ENCODE data around the gene FOXD2.

Gene FOXD2

DNA sequence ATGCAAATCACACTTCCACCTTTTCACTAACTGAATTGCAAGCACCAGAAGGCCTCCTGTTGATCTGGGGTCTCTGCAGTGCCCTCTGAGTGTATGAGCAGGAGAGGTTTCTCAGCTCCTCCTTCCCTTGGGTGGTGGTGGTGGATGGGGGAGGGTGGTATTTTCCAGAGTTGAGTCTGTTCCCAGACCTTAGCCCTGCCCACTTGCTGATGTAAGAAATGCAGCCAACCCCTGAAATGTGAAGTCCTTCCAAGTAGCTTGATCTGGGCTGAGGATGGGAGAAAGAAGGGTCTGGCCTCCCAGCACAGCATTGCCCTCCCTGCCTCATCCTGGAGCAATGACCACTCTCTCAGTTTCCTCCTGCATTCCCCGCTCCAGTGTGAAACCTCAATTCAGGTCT is 6.3 kb upstream of the FOXD2 start:
- no peak overlapping the region for H2AFZ ChIP-seq (ENCODE audit: low read length)
- peaks cover 51% of the 10 kb centered on the region for H3K79me2 ChIP-seq (ENCODE audit: insufficient read depth, low read length)
- H3K4me3 ChIP-seq (ENCODE audit: low read length, poor library complexity, severe bottlenecking): peak overlapping the region; percentile 36
- H3K9me3 ChIP-seq (ENCODE audit: insufficient read depth, low read depth, low read length): no peaks in the 10 kb centered on the region
- no peak for TF ChIP-seq EZH2phosphoT487 (IDR thresholded peaks at IDR 0.05; ENCODE audit: borderline replicate concordance)
- TF ChIP-seq, protein P1, sequence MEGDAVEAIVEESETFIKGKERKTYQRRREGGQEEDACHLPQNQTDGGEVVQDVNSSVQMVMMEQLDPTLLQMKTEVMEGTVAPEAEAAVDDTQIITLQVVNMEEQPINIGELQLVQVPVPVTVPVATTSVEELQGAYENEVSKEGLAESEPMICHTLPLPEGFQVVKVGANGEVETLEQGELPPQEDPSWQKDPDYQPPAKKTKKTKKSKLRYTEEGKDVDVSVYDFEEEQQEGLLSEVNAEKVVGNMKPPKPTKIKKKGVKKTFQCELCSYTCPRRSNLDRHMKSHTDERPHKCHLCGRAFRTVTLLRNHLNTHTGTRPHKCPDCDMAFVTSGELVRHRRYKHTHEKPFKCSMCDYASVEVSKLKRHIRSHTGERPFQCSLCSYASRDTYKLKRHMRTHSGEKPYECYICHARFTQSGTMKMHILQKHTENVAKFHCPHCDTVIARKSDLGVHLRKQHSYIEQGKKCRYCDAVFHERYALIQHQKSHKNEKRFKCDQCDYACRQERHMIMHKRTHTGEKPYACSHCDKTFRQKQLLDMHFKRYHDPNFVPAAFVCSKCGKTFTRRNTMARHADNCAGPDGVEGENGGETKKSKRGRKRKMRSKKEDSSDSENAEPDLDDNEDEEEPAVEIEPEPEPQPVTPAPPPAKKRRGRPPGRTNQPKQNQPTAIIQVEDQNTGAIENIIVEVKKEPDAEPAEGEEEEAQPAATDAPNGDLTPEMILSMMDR (conservative IDR thresholded peaks at IDR 0.05; ENCODE audit: low read length): no peak
- H3K4me2 ChIP-seq (ENCODE audit: low read depth, low read length, poor library complexity, severe bottlenecking): peak overlapping the region; percentile 96
- H3K9ac ChIP-seq (ENCODE audit: low read depth, low read length, poor library complexity, severe bottlenecking): no peak overlapping the region
- H3F3A ChIP-seq (ENCODE audit: low read depth): no peaks in the 10 kb centered on the region
- H4K20me1 ChIP-seq (ENCODE audit: insufficient read depth, low read length, poor library complexity, severe bottlenecking): peaks cover 20% of the 10 kb centered on the region
- H3K4me1 ChIP-seq (ENCODE audit: insufficient read depth, low read length, poor library complexity, severe bottlenecking): peaks cover 36% of the 10 kb centered on the region
- no peaks in the 10 kb centered on the region for H3K27me3 ChIP-seq (ENCODE audit: insufficient read depth, low read length, poor library complexity, severe bottlenecking)
- no peaks in the 10 kb centered on the region for H3K9me2 ChIP-seq (replicated peaks; ENCODE audit: low read depth, low read length)
- no peaks in the 10 kb centered on the region for H3K36me3 ChIP-seq (ENCODE audit: insufficient read depth, low read length)

GRCh38 chr1:47432071-47433036 is 5.5 kb upstream of the FOXD2 start:
- H3K9me2 ChIP-seq (replicated peaks; ENCODE audit: low read depth, low read length): no peaks in the 10 kb centered on the region
- TF ChIP-seq, protein P1 (conservative IDR thresholded peaks at IDR 0.05; ENCODE audit: low read length): peak; percentile 26
- no peak for TF ChIP-seq EZH2phosphoT487 (IDR thresholded peaks at IDR 0.05; ENCODE audit: borderline replicate concordance)
- peak overlapping the region; percentile 37 for H3K4me3 ChIP-seq (ENCODE audit: low read length, poor library complexity, severe bottlenecking)
- peaks cover 20% of the 10 kb centered on the region for H4K20me1 ChIP-seq (ENCODE audit: insufficient read depth, low read length, poor library complexity, severe bottlenecking)
- peaks cover 36% of the 10 kb centered on the region for H3K4me1 ChIP-seq (ENCODE audit: insufficient read depth, low read length, poor library complexity, severe bottlenecking)
- peak overlapping the region; percentile 96 for H3K4me2 ChIP-seq (ENCODE audit: low read depth, low read length, poor library complexity, severe bottlenecking)
- H3K79me2 ChIP-seq (ENCODE audit: insufficient read depth, low read length): peaks cover 56% of the 10 kb centered on the region
- no peaks in the 10 kb centered on the region for H3F3A ChIP-seq (ENCODE audit: low read depth)
- no peaks in the 10 kb centered on the region for H3K9me3 ChIP-seq (ENCODE audit: insufficient read depth, low read depth, low read length)
- no peaks in the 10 kb centered on the region for H3K36me3 ChIP-seq (ENCODE audit: insufficient read depth, low read length)
- H3K9ac ChIP-seq (ENCODE audit: low read depth, low read length, poor library complexity, severe bottlenecking): no peak overlapping the region
- H3K27me3 ChIP-seq (ENCODE audit: insufficient read depth, low read length, poor library complexity, severe bottlenecking): peaks cover 6% of the 10 kb centered on the region
- H2AFZ ChIP-seq (ENCODE audit: low read length): no peak overlapping the region

DNA sequence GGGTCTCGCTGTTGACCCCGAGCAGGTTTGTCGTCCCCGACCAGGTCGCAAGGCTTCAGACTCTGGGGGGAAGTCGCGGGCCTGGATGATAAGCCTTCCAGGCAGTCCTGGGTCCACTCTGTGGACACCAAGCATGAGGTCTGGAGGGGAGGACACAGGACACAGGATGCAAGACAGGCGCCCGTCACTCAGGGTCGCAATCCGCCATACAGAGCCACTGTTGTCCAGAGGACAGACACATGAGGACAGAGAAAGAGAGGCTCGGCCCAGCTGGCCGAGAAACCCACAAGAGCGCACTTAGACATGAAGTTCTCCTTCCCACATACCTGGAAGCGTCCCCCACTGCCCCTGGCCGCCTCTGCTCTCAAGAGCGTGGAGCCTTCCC is 4.8 kb upstream of the FOXD2 start:
- no peak overlapping the region for H3K9ac ChIP-seq (ENCODE audit: low read depth, low read length, poor library complexity, severe bottlenecking)
- peaks cover 6% of the 10 kb centered on the region for H3K27me3 ChIP-seq (ENCODE audit: insufficient read depth, low read length, poor library complexity, severe bottlenecking)
- peak overlapping the region; percentile 96 for H3K4me2 ChIP-seq (ENCODE audit: low read depth, low read length, poor library complexity, severe bottlenecking)

More for the DNA sequence above, 4.8 kb upstream of the FOXD2 start:
- H3K79me2 ChIP-seq (ENCODE audit: insufficient read depth, low read length): peaks cover 56% of the 10 kb centered on the region
- H3K9me3 ChIP-seq (ENCODE audit: insufficient read depth, low read depth, low read length): no peaks in the 10 kb centered on the region
- H3K4me1 ChIP-seq (ENCODE audit: insufficient read depth, low read length, poor library complexity, severe bottlenecking): peaks cover 36% of the 10 kb centered on the region
- H4K20me1 ChIP-seq (ENCODE audit: insufficient read depth, low read length, poor library complexity, severe bottlenecking): peaks cover 20% of the 10 kb centered on the region
- no peaks in the 10 kb centered on the region for H3F3A ChIP-seq (ENCODE audit: low read depth)
- no peak overlapping the region for H2AFZ ChIP-seq (ENCODE audit: low read length)
- H3K9me2 ChIP-seq (replicated peaks; ENCODE audit: low read depth, low read length): no peaks in the 10 kb centered on the region
- H3K36me3 ChIP-seq (ENCODE audit: insufficient read depth, low read length): no peaks in the 10 kb centered on the region
- peak overlapping the region; percentile 37 for H3K4me3 ChIP-seq (ENCODE audit: low read length, poor library complexity, severe bottlenecking)
- TF ChIP-seq, protein P1 (conservative IDR thresholded peaks at IDR 0.05; ENCODE audit: low read length): no peak
- no peak for TF ChIP-seq EZH2phosphoT487 (IDR thresholded peaks at IDR 0.05; ENCODE audit: borderline replicate concordance)
